ENCODE data around the gene RCVRN. TPM values are rescaled to one million over a fixed set of nuclear protein-coding genes. Genes with fewer than 3 reads are reported as not detected.

Gene RCVRN
- polyA plus RNA-seq, 1 of the 3 experiments (the other 2 are of a cell fraction) = not detected

DNA sequence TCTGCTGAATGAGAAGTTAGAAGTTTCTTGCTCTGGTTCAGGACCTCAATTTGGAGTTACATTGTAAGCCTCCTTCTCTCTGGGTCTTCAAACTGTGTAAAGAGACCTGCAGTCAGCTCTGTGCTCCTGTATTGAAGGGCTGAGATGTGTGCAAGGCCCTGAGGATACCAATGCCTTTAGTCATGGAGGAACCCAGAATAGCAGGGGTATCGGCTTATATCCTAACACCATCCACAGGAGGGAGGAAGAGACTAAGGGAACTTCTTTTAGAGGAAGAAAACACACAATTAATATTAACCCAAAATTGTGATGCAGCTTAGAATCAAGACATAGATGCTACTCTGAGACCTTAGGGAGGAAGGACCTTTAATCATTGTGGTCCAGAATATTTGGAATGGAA, 42.9 kb downstream of the RCVRN start:
- no peak for DNase-seq
- ChIA-PET CTCF (no interaction called here), POLR2A (no interaction called here)

DNA sequence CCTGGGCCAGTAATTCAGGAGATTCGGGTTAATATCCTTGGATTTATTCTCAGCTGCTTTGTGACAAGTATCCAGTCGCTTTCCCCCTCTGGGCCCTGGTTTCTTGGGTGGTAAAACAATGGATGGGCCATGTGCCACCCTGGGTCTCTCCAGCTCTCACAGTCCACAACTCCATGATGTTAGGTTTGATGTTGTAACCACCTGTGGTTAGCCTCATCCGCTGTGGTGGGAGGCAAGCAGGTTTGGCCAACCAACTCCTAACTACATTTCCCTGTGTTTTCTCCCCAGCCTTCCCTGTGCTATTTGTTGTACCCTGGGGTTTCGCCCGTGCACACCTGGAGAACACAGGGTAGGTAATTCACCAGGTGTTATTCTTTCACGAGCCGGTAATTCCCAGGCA, 44.2 kb downstream of the RCVRN start:
- Histone ChIP-seq H2AFZ (ENCODE audit: low read depth) (no peak overlapping the region), H3K4me2 (no peak overlapping the region), H3K9ac (no peak overlapping the region), H3K27me3 (ENCODE audit: insufficient read depth) (no peaks in the 10 kb centered on the region), H3K9me3 (no peaks in the 10 kb centered on the region), H3K79me2 (ENCODE audit: insufficient read depth) (no peaks in the 10 kb centered on the region), H3K36me3 (replicated peaks in 1 of 2; ENCODE audit: control insufficient read depth in 1 of 2, insufficient read depth in 2 of 2, low read length in 1 of 2) (no peaks in the 10 kb centered on the region), H3K27ac (ENCODE audit: low read depth in 2 of 2, low read length in 1 of 2) (no peak overlapping the region), H3K4me3 (ENCODE audit: low read depth in 2 of 2, low read length in 1 of 2) (no peak overlapping the region), H3F3A (replicated peaks; ENCODE audit: insufficient read depth) (no peaks in the 10 kb centered on the region), H3K9me2 (no peaks in the 10 kb centered on the region), H4K20me1 (ENCODE audit: insufficient read depth) (no peaks in the 10 kb centered on the region), H3K4me1 (ENCODE audit: control insufficient read depth in 1 of 2, insufficient read depth in 2 of 2, low read depth in 1 of 2, low read length in 1 of 2) (no peaks in the 10 kb centered on the region)
- CTCF ChIA-PET = no interaction called here
- POLR2A ChIA-PET = no interaction called here
- TF ChIP-seq, protein P1, sequence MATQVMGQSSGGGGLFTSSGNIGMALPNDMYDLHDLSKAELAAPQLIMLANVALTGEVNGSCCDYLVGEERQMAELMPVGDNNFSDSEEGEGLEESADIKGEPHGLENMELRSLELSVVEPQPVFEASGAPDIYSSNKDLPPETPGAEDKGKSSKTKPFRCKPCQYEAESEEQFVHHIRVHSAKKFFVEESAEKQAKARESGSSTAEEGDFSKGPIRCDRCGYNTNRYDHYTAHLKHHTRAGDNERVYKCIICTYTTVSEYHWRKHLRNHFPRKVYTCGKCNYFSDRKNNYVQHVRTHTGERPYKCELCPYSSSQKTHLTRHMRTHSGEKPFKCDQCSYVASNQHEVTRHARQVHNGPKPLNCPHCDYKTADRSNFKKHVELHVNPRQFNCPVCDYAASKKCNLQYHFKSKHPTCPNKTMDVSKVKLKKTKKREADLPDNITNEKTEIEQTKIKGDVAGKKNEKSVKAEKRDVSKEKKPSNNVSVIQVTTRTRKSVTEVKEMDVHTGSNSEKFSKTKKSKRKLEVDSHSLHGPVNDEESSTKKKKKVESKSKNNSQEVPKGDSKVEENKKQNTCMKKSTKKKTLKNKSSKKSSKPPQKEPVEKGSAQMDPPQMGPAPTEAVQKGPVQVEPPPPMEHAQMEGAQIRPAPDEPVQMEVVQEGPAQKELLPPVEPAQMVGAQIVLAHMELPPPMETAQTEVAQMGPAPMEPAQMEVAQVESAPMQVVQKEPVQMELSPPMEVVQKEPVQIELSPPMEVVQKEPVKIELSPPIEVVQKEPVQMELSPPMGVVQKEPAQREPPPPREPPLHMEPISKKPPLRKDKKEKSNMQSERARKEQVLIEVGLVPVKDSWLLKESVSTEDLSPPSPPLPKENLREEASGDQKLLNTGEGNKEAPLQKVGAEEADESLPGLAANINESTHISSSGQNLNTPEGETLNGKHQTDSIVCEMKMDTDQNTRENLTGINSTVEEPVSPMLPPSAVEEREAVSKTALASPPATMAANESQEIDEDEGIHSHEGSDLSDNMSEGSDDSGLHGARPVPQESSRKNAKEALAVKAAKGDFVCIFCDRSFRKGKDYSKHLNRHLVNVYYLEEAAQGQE (IDR thresholded peaks at IDR 0.05; ENCODE audit: low read depth, low read length) = no peak
- TF ChIP-seq, protein P2, sequence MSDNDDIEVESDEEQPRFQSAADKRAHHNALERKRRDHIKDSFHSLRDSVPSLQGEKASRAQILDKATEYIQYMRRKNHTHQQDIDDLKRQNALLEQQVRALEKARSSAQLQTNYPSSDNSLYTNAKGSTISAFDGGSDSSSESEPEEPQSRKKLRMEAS (IDR thresholded peaks at IDR 0.05; ENCODE audit: low read depth) = no peak
- TF ChIP-seq TCF12 (IDR thresholded peaks at IDR 0.05) (no peak), RFX5 (IDR thresholded peaks at IDR 0.05; ENCODE audit: low read length) (no peak), SMC3 (IDR thresholded peaks at IDR 0.05; ENCODE audit: low read depth, low read length) (no peak)
- TF ChIP-seq, protein P3, sequence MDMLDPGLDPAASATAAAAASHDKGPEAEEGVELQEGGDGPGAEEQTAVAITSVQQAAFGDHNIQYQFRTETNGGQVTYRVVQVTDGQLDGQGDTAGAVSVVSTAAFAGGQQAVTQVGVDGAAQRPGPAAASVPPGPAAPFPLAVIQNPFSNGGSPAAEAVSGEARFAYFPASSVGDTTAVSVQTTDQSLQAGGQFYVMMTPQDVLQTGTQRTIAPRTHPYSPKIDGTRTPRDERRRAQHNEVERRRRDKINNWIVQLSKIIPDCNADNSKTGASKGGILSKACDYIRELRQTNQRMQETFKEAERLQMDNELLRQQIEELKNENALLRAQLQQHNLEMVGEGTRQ (IDR thresholded peaks at IDR 0.05; ENCODE audit: borderline replicate concordance, low read depth, low read length) = no peak
- WGBS (ENCODE audit: low lambda C conversion rate) = 25% methylated on average over 7 of the region's 7 CpGs
- no peak for DNase-seq

More for the DNA sequence above, 42.9 kb downstream of the RCVRN start:
- H3K9me3 ChIP-seq = no peaks in the 10 kb centered on the region
- TF ChIP-seq EZH2phosphoT487 (IDR thresholded peaks at IDR 0.05; ENCODE audit: borderline replicate concordance, low read depth) (no peak), NRF1 (IDR thresholded peaks at IDR 0.05; ENCODE audit: low read depth, low read length) (no peak), RCOR1 (IDR thresholded peaks at IDR 0.05; ENCODE audit: low read length) (no peak), GATA2 (CRISPR knock-in tag; IDR thresholded peaks at IDR 0.05) (no peak)
- TF ChIP-seq, protein P2 (IDR thresholded peaks at IDR 0.05; ENCODE audit: low read depth) = no peak
- TF ChIP-seq, protein P4, sequence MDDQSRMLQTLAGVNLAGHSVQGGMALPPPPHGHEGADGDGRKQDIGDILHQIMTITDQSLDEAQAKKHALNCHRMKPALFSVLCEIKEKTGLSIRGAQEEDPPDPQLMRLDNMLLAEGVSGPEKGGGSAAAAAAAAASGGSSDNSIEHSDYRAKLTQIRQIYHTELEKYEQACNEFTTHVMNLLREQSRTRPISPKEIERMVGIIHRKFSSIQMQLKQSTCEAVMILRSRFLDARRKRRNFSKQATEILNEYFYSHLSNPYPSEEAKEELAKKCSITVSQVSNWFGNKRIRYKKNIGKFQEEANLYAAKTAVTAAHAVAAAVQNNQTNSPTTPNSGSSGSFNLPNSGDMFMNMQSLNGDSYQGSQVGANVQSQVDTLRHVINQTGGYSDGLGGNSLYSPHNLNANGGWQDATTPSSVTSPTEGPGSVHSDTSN (IDR thresholded peaks at IDR 0.05) = no peak
- H3K27ac ChIP-seq (ENCODE audit: low read depth in 2 of 2, low read length in 1 of 2) = no peak overlapping the region
- H3K36me3 ChIP-seq (replicated peaks in 1 of 2; ENCODE audit: control insufficient read depth in 1 of 2, insufficient read depth in 2 of 2, low read length in 1 of 2) = no peaks in the 10 kb centered on the region
- H4K20me1 ChIP-seq (ENCODE audit: insufficient read depth) = no peaks in the 10 kb centered on the region
- no peaks in the 10 kb centered on the region for H3K9me2 ChIP-seq
- H3K4me1 ChIP-seq (ENCODE audit: control insufficient read depth in 1 of 2, insufficient read depth in 2 of 2, low read depth in 1 of 2, low read length in 1 of 2) = no peaks in the 10 kb centered on the region
- H3K9ac ChIP-seq = no peak overlapping the region
- no peak overlapping the region for H3K4me2 ChIP-seq
- H3K79me2 ChIP-seq (ENCODE audit: insufficient read depth) = no peaks in the 10 kb centered on the region
- H3K27me3 ChIP-seq (ENCODE audit: insufficient read depth) = no peaks in the 10 kb centered on the region
- no peak overlapping the region for H2AFZ ChIP-seq (ENCODE audit: low read depth)
- H3F3A ChIP-seq (replicated peaks; ENCODE audit: insufficient read depth) = no peaks in the 10 kb centered on the region
- WGBS (ENCODE audit: low lambda C conversion rate) = 8% methylated on average over 1 of the region's 1 CpG
- no peak overlapping the region for H3K4me3 ChIP-seq (ENCODE audit: low read depth in 2 of 2, low read length in 1 of 2)
